ENCODE data around the gene PTPN1. TPM values are rescaled to one million over a fixed set of nuclear protein-coding genes. Genes with fewer than 3 reads are reported as not detected.

Gene PTPN1
- total and polyA plus RNA-seq, 2 of the 13 experiments (the other 11 are each of a cell fraction or from before 2014, with no cell fraction given) = 17.7 to 37.2 TPM

MicroRNA genes within 50 kb of the gene (microRNA counts, 767-probe panel; counts per million panel counts)
- not detected for microRNA hsa-miR-645

Small RNA genes lying within 50 kb of the gene (microRNA-seq; reads per million reads assigned to microRNA genes)
- gene MIR1302-5 (not detected), gene MIR645 (not detected)

Small RNA genes lying within 50 kb of the gene (small RNA-seq; reads per million reads assigned to genes)
- gene COX6CP2 (ENCODE audit: insufficient read depth in 2 of 3, insufficient read length in 3 of 3, low read depth in 2 of 3, low replicate concordance in 1 of 3) (0 reads per million in 3 experiments), gene MIR1302-5 (ENCODE audit: insufficient read depth in 2 of 3, insufficient read length in 3 of 3, low read depth in 2 of 3, low replicate concordance in 1 of 3) (0 reads per million in 3 experiments), gene MIR645 (ENCODE audit: insufficient read depth in 2 of 3, insufficient read length in 3 of 3, low read depth in 2 of 3, low replicate concordance in 1 of 3) (0 reads per million in 3 experiments), gene RF00019 (ENCODE audit: insufficient read depth in 2 of 3, insufficient read length in 3 of 3, low read depth in 2 of 3, low replicate concordance in 1 of 3) (0 reads per million in 3 experiments)

Other genes with a start within 250 kb of the PTPN1 start
- gene RIPOR3, start 181.2 kb downstream of the PTPN1 start, total RNA-seq (2016; rRNA removed; fragmentation: Illumina TruSeq; extraction: Trizol) = not detected in 2 replicates
- gene RIPOR3, start 181.2 kb downstream of the PTPN1 start, polyA plus RNA-seq (2011; rRNA removed) = 0.18 and 0.26 TPM in 2 replicates
- 22.2 and 26.6 TPM in 2 replicates for gene PARD6B, start 221.2 kb downstream of the PTPN1 start, total RNA-seq (2016; rRNA removed; fragmentation: Illumina TruSeq; extraction: Trizol)
- 6.0 and 6.9 TPM in 2 replicates for gene PARD6B, start 221.2 kb downstream of the PTPN1 start, polyA plus RNA-seq (2011; rRNA removed)